Body of pancreas (tissue), 4 donors: ENCODE measurements around the gene PPP1R13B.

Experiments
- POLR2A ChIP-seq, 3 donors: fragments of 450-650 bp; IDR thresholded peaks; one replicate each; pipeline ENCODE4 v1.6.1; 2016; ENCODE audit warnings: antibody characterized with exemption in 3 of 3, mild to moderate bottlenecking in 2 of 3
- TF ChIP-seq, protein P1 (sequence below), 7 experiments: fragments of 450-650 bp in 4 of 7; fragments of 200-600 bp in 3 of 7; sonication (generic) in 3 of 7; IDR thresholded peaks; one replicate each; pipeline ENCODE4 v1.5.1; 2016 to 2019; ENCODE audit warnings: antibody characterized with exemption in 7 of 7

DNA sequence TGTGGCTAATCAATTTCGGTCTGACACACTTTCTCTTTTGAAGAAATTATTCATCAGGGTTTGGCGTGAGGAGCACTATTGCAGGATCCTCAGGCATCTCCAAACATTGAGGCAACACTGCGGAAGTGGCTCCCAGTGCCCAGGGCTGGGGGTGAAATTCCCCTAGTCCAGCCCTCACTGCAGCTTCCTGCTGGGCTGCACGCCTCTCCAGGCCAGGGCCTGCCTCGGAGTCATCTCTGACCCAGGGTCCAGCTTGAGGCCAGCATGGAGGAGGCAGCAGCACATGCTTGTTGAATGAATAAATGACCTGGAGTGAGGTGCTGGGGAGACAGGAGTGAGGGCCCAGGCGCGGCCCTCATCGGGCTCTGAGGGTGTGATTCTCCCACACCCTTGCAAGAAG lies 44.9 kb upstream of the PPP1R13B start:
- TF ChIP-seq, protein P1, sequence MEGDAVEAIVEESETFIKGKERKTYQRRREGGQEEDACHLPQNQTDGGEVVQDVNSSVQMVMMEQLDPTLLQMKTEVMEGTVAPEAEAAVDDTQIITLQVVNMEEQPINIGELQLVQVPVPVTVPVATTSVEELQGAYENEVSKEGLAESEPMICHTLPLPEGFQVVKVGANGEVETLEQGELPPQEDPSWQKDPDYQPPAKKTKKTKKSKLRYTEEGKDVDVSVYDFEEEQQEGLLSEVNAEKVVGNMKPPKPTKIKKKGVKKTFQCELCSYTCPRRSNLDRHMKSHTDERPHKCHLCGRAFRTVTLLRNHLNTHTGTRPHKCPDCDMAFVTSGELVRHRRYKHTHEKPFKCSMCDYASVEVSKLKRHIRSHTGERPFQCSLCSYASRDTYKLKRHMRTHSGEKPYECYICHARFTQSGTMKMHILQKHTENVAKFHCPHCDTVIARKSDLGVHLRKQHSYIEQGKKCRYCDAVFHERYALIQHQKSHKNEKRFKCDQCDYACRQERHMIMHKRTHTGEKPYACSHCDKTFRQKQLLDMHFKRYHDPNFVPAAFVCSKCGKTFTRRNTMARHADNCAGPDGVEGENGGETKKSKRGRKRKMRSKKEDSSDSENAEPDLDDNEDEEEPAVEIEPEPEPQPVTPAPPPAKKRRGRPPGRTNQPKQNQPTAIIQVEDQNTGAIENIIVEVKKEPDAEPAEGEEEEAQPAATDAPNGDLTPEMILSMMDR (IDR thresholded peaks at IDR 0.05) = no peak
- no peak for TF ChIP-seq POLR2A (IDR thresholded peaks at IDR 0.05)
